ENCODE results near the gene SSTR4.

The SSTR4 gene

GRCh38 chr20:23066772-23067171 lies 31.7 kb downstream of the SSTR4 start:
- DNase-seq (ENCODE audit: low read depth): no peak

DNA sequence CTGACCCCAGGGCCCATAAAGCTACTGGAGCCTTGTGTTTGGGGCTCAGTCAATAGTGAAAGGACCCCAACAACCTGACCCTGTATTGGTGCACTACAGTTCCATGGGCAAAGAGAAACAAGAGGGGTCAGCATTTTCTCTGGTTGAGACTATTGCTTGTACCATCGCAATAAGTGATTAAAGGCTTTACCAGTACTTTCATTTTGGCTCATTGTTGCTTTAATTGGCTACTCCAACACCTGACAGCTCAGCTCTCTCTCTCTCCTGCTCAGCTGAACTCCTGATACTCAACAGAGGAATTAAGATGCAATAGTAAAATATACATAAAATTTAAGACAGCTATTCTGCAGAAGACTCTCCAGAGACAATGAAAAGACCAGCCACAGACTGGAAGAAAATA lies 33.2 kb downstream of the SSTR4 start:
- DNase-seq (ENCODE audit: low read depth): no peak

DNA sequence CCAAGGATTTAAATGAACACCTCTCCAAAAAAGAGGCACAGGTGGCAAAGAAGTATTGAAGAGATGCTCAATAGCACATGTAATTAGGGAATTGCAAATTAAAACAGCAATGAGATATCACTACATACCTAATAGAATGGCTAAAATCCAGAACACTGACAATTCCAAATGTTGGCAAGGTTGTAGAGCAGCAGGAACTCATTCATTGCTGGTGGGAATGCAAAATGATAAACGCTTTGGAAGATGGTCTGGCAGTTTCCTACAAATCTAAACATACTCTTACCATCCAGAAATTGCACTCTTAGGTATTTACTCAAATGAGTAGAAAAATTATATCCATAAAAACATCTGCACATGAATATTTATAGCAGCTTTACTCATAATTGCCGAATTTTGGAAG lies 34.0 kb downstream of the SSTR4 start:
- DNase-seq (ENCODE audit: low read depth): no peak

DNA sequence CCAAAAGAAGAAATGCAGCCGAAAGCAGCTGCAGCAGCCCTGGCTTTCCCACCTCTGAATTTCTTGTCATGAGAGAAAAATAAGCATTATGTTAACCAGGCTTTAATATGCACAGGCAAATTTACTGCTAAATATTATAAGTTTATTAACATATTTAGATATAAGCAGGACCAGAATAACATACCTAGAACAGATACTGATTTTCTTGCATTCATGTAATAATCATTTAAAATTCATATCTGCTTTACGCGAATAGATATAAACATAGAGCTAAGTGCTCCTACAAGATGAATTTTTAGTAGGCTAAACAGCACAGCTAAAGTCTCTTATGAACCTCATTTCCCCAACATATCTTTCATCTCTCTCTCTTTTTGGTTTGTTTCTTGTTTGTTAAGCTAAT lies 36.3 kb downstream of the SSTR4 start:
- no peak for DNase-seq (ENCODE audit: low read depth)

GRCh38 chr20:23071996-23072395 lies 36.9 kb downstream of the SSTR4 start:
- DNase-seq (ENCODE audit: low read depth): no peak

DNA sequence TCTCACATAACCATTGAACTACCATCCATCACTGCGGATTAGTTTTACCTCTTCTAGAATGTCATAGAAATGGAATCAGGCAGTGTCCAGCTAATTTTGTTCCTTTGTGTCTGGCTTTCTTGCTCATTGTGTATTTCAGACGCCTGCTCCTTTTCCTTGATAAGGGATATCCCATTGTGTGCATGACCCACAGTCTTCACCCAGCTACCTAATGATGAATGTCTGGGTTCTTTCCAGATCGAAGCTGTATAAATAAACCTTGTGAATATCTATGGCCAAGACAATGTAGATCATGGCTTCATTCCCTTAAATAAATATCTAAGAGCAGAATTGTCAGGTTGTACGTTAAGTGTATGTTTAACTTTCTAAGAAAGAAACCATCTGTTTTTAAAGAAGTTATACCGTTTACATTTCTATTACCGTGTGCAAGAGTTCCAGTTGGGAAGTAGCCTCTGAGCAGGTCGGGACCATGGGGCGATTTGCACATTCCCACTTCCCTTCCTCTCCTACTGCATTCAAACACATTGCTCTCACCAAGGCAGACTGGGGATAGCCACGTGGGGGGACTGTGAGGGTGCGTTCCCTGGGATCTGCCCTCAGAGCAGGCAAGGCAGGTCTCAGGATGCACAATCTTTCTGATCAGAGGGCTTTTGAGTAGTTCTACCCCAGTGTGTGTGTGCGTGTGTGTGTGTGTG lies 37.9 kb downstream of the SSTR4 start:
- no peak for DNase-seq (ENCODE audit: low read depth)

DNA sequence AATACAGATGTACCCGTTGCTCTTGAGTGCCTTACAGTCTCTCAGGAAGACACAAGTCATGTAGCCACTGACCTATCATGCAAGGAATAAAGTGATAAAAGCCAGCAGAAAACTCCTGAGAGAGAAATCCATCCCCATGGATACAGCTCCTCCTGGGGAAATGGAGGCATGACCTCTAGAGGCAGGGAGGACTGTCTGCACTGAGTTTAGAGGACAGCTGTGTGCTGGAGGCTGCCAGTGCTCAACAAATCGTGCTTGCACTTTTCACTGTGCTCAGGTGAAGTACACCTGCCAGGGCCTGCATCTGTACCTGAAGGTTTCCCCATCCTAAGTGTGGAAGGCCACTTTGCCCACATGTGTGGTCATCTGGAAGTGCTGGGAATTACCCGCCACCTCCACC lies 38.9 kb downstream of the SSTR4 start:
- no peak for DNase-seq (ENCODE audit: low read depth)

- DNase-seq (ENCODE audit: low read depth): no peak
These were observed 42.2 kb downstream of the SSTR4 start for GRCh38 chr20:23077277-23077676.

GRCh38 chr20:23078351-23079015 lies 43.4 kb downstream of the SSTR4 start:
- DNase-seq (ENCODE audit: low read depth): no peak

DNA sequence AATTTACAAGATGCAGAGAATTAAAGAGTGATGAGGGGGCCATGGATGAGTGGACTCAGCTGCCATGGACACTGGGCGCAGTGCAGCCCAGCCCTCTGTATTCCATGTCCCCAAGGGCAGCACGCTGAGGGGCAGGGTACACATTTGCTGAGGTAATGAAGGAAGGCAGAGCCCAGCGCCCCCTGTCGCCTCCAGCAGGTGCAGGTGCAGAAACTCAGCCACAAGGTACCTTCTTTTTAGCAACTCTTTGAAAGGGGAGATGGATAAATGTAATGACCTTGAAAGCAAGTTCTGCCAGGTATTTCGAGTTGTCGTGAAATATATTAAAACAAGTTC lies 43.9 kb downstream of the SSTR4 start:
- DNase-seq (ENCODE audit: low read depth): no peak

DNA sequence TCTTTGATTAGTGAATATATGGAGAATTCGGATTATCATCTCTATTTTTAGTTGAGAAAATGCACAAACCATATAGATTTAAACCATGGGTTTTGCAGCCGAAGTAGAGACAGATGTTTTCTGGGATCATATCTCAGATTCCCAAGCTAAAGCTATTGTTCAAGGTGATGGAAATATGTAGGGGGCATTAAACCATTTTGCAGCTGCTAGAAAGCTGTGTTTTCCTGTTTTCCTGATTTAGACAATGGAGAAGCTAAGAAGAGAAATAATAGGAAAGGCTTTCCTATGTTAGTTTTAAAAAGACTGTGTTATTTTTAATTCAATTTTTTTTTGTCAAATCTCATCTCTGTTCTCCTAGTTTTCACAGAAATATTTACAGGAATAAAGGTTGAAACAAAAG lies 44.8 kb downstream of the SSTR4 start:
- no peak for DNase-seq (ENCODE audit: low read depth)

- no peak for DNase-seq (ENCODE audit: low read depth)
These were observed 45.4 kb downstream of the SSTR4 start for GRCh38 chr20:23080521-23080920.

DNA sequence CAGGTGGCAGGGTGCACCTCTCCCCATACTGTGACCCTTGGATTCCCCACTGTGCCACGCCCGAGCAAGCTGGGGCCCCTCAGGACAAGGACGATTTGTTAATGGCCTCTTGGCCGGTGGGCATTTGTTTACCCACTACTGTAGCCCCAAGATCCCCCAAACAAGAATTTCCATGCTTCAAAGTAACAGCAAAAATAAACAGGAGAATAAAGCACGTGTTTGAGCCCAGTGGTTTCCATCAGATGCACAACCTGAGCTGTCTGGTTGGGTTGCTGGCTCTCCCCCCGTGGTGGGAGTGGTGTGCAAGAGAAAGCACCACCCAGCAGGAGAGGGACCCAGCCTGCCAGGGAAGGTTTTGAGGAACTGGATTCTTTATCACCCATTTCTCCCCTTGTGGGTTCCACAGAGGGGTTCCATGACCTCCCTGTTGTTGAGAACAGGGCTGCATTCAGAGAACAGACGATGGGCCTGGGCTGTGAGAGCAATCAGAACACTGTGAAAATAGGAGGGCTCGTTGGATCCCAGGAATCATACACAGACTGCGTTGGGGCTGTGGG lies 46.2 kb downstream of the SSTR4 start:
- no peak for DNase-seq (ENCODE audit: low read depth)

DNA sequence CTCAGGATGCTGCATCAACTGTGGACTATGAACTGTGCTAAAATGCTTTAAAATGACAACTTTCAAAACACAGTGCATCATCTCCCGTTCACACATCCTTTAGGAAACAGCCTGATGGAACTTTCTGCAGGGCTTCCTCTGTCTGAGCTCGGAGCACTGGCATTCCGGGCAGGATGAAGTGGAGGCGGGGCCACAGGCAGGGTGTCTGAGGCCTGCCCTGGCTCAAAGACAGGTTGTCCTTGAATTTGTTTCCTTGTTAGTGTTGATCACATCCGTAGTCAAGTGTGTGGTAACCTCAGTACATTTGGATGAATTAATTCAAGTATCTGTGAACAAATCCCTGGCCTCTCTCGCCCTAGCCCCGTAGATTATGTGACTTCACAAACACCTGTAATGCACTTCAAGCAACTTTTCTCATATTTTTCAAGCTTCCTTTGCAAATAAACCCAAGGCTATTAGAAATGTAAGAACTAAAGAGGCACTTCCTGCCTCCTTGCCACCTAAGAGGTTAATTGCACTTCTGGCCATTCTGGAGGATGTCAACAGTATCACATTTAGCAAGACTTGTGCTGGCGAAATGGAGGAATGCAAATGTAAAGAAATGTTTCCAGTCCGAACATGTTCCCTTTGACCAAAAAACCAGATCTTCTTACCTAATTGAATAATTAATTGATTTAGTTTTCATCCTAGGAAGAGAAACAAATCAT lies 47.9 kb downstream of the SSTR4 start:
- DNase-seq (ENCODE audit: low read depth): no peak

DNA sequence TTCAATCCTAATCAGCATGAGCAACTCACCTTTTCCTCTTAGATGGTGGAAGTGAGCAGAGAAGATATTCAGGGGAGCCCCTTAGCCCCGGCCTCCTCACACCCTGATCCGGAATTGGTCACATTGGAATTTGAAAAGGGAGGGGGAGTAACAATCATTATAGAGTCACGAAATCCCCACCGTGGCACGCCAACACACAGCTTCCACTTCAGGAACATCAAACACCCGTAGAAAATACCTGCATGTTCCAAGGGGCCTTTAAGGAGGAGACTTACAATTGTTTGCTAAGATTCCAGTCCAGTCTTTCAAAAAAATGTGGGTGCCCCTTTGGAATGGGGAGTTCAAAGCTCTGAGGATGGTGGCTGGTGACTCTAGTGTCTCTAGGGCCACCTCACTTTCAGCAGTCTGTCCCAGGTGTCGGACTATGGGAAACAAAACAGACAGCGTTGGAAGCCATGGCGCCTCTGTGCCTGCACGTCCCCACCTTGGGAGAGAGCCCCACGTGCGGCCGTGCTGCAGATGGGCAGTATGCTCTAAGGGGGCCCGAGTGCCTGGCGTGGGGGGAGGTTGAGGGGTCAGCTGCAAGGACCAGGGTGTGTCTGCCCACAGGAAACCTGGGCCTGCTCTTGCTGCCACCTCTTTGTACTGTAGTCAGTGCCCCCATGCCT lies 48.6 kb downstream of the SSTR4 start:
- no peak for DNase-seq (ENCODE audit: low read depth)

- no peak for DNase-seq (ENCODE audit: low read depth)
These were observed 49.3 kb downstream of the SSTR4 start for GRCh38 chr20:23084282-23084844.

- DNase-seq (ENCODE audit: low read depth): no peak
These were observed 49.8 kb downstream of the SSTR4 start for GRCh38 chr20:23084845-23085365.

GRCh38 chr20:23085436-23086055 lies 50.4 kb downstream of the SSTR4 start:
- DNase-seq (ENCODE audit: low read depth): no peak

GRCh38 chr20:23086056-23086566 lies 51.0 kb downstream of the SSTR4 start, which contains the start of gene CD93:
Gene CD93, minus strand, starts transcription at chr20:23086324. Its CDS starts 132 bp downstream, at chr20:23086192.
- DNase-seq (ENCODE audit: low read depth): no peak

- no peak for DNase-seq (ENCODE audit: low read depth)
These were observed 51.9 kb downstream of the SSTR4 start for GRCh38 chr20:23086931-23087411.
